GOT3 (cell line): ENCODE measurements around the gene AS3MT.
"Not testable (repeated sequence)": the region's sequence is repeated elsewhere in the genome, so short reads cannot be mapped to it uniquely, and the experiment has no call there.

ENCODE experiments used
- DNase-seq: peaks from one replicate; lab custom pipeline; 2025; ENCODE audit warnings: mixed read lengths; lab: John Stamatoyannopoulos, UW

Gene AS3MT

GRCh38 chr10:102919992-102920739 lies 50.9 kb downstream of the AS3MT start:
- no peak for DNase-seq

DNA sequence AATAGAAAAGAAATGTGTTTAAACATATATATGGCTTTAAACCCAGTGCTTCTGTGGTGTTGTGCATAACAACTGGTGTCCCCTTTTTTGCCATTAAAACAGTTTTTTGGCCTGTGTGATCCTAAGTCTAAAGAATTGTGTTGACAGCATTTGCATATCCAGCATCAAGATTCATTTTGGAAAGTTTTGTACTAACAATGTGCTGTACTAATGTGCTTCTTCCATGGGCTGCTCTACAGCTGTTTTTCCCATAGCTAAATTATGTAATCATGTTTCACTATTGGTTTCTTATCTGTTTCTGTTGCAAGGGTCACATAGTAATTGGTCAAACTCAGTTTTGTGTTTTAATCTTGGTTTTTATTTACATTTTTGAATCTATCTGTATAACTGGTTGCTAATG lies 54.3 kb downstream of the AS3MT start:
- no peak for DNase-seq

- no peak for DNase-seq
These were observed 57.6 kb downstream of the AS3MT start for GRCh38 chr10:102926842-102927241.

GRCh38 chr10:102927311-102928010 lies 58.2 kb downstream of the AS3MT start:
- DNase-seq = no peak

GRCh38 chr10:102928442-102928841 lies 59.2 kb downstream of the AS3MT start:
- DNase-seq = not testable (repeated sequence)

GRCh38 chr10:102930720-102931119 lies 61.5 kb downstream of the AS3MT start:
- no peak for DNase-seq

GRCh38 chr10:102931643-102932042 lies 62.4 kb downstream of the AS3MT start:
- no peak for DNase-seq

DNA sequence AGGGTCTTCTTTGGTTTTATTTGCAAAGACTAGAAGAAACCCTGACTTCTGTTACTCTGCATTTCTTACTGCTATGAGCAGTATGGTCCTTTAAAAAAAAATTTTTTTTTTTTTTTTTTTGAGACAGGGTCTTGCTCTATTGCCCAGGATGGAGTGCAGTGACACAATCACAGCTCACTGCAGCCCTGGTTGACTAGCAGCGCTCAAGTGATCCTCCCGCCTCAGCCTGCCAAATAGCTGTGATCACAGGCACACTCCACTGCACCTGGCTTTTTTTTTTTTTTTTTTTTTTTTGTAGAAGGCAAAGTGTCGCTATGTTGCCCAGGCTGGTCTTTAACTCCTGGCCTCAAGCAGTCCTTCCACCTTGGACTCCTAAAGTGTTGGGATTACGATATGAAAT lies 66.2 kb downstream of the AS3MT start:
- DNase-seq = no peak

DNA sequence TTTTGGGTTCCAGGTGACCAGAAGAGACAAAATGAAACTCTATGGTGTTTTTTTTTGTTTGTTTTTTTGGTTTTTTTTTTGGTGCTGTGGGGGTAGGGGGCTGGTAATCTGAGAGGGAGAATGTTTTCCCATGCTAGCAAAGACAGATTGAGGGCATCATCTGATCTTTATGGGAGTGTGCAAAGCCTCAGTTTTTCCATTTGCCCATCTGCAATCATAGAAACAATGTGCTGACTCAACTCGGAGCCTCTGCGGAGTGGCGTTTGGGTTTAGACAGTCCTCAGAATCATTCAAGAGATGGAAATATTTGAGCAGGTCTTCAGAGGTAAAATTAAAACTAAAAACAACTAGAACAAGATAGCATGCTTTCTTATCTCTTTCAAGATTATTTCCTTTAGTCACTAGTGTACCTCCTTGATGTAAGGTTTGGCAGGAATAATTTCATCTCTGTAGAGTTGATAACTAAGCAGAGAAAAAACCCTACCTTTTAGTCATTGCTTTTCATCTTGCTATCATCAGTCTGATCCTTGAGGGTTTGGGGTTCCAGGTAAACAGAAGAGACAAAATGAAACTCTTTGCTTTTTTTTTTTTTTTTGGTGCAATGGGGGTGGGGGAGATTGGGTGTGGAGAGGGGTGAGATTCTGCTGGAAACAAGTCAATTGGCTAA lies 66.8 kb downstream of the AS3MT start:
- no peak for DNase-seq

DNA sequence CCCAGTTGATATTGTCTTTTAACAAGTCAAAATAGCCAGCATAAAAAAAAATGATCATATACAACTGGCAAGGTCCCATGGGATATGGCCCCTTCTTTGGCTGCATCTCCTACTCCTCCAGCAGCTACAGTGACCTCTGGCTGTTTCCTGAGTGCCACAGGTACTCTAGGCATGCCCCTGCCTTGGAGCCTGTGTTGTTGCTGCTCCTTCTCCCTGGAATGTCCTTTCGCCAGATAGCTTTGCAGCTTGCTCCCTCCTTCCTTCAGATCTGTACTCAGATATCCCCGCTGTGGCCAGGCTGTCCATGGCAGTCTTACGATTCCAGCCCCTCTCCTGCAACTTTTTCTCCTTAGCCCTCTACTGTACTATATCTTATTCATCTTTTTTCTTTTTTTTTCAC lies 72.1 kb downstream of the AS3MT start:
- DNase-seq = no peak

GRCh38 chr10:102945449-102945848 lies 76.2 kb downstream of the AS3MT start:
- no peak for DNase-seq

DNA sequence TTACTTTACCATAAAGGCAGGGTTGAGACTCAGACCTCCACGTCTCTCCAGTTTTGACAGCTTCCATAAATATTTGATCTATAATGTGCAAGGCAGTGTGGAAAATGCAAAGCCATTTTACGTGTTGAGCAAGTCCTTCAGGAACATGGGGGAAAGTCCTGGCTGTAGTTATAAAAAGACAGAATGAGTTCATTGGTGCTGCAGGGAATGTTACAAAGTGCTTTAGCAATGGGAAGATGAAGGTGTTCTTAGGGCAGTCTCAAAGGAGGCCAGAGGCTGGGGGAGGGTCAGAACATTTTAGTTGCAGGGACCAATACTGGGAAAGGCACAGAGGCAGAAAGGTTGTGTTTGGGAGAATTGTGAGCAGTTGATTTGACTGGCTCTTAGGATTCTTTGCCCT lies 76.7 kb downstream of the AS3MT start:
- DNase-seq = no peak

GRCh38 chr10:102946992-102947391 lies 77.7 kb downstream of the AS3MT start:
- DNase-seq = no peak

DNA sequence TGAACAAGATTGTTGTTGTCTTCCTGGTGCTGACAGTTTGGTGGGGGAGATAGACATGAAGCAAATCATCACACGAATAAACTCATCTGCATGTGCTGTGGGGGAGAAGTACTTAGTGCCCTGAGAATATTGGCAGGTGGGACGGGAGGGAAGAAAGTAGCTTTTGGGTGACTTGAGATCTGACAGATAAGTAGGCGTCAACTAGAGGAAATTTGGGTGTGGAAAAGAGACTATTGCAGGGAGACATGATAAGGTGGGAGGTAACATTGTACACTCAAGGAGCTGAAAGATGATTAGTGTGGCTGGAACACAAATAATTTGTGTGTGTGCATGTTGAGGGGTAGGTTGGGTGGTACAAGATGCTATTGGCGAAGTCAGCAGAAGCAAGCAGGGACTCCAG lies 78.9 kb downstream of the AS3MT start:
- no peak for DNase-seq

GRCh38 chr10:102948786-102949185 lies 79.5 kb downstream of the AS3MT start:
- no peak for DNase-seq

DNA sequence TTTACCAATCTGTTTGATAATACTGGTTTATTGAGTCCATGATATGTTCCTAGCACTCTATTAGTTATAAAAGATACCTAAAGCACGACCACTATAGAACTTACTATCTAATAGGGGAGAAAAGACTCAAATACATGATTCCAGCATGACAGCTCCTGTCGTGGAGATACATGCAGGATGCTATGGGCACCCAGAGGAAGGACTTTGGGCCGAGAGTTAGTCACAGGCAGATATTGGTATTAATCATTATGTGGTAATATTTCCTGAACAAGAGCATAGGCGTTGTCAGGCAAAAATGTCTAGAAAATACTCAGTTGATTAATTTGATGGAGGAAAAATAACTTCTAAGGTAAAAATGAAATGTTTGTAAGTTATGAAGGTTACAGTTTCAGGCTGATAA lies 80.6 kb downstream of the AS3MT start:
- no peak for DNase-seq

DNA sequence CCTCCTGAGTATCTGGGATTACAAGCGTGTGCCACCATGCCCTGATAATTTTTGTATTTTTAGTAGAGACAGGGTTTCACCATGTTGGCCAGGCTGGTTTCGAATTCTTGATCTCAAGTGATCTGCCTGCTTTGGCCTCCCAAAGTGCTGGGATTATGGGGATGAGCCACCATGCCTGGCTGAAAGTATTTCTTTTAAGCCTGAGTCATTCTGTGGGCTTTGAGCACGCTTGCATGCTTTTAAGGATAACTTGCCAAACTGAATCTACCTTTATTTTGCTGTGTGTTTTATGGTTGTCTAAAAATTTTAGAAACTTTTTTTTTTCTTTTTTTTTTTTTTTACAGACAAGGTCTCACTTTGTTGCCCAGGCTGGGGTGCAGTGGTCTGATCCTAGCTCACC lies 82.0 kb downstream of the AS3MT start:
- DNase-seq = no peak
